CD14-positive monocyte (primary cell): ENCODE results near the gene NEK9. TPM values are rescaled to one million over a fixed set of nuclear protein-coding genes. Genes with fewer than 3 reads are reported as not detected.

Experiments
- DNase-seq, 3 donors: peaks; one replicate each; pipeline ENCODE4 v3.0.0-alpha.2; 2011 to 2022
- H2AFZ ChIP-seq: 2 replicates; pipeline ENCODE4 v1.6.0; 2012; ENCODE audit warnings: mild to moderate bottlenecking, low read depth, low read length, inconsistent platforms; ENCODE audit not compliant: insufficient read depth, poor library complexity, severe bottlenecking
- H3K27ac ChIP-seq, 2 donors: 1 replicate in 1 of 2; 2 replicates in 1 of 2; pipeline ENCODE4 v1.5.1; 2012 to 2013; ENCODE audit warnings: low read length in 2 of 2, control low read depth in 1 of 2, inconsistent platforms in 1 of 2, low read depth in 1 of 2, mild to moderate bottlenecking in 1 of 2
- H3K27me3 ChIP-seq, 2 donors: one replicate each; pipeline versions ENCODE4 v1.6.0 to v1.6.1; 2011 to 2013; ENCODE audit warnings: low read length in 2 of 2; ENCODE audit not compliant: control insufficient read depth in 2 of 2, insufficient read depth in 2 of 2
- H3K36me3 ChIP-seq, 2 donors: replicated peaks in 1 of 2; 1 replicate in 1 of 2; 2 replicates in 1 of 2; pipeline versions ENCODE4 v1.5.1 to v1.6.1; 2012 to 2013; ENCODE audit warnings: low read length in 2 of 2, control low read depth in 1 of 2, inconsistent platforms in 1 of 2, mild to moderate bottlenecking in 1 of 2; ENCODE audit not compliant: insufficient read depth in 2 of 2, control insufficient read depth in 1 of 2
- H3K4me1 ChIP-seq, 2 donors: 1 replicate in 1 of 2; 2 replicates in 1 of 2; pipeline versions ENCODE4 v1.5.1 to v1.6.1; 2012 to 2013; ENCODE audit warnings: low read length in 2 of 2, control low read depth in 1 of 2, inconsistent platforms in 1 of 2, mild to moderate bottlenecking in 1 of 2, moderate library complexity in 1 of 2; ENCODE audit not compliant: insufficient read depth in 2 of 2, control insufficient read depth in 1 of 2
- H3K4me2 ChIP-seq: replicated peaks from 2 replicates; pipeline ENCODE3; 2012; ENCODE audit warnings: low read length, moderate library complexity, mild to moderate bottlenecking; ENCODE audit not compliant: poor library complexity, severe bottlenecking; ENCODE audit errors: extremely low read depth
- H3K4me3 ChIP-seq, 3 experiments: fragments of 200-600 bp in 1 of 3; sonication (generic) in 1 of 3; replicated peaks in 1 of 3; 1 replicate in 2 of 3; 2 replicates in 1 of 3; pipeline ENCODE4 v1.5.1; 2011 to 2013; ENCODE audit warnings: low read length in 3 of 3, mild to moderate bottlenecking in 3 of 3, control low read depth in 2 of 3, low read depth in 2 of 3, inconsistent platforms in 1 of 3, moderate library complexity in 1 of 3
- H3K79me2 ChIP-seq: 2 replicates; pipeline ENCODE4 v1.6.0; 2012; ENCODE audit warnings: mild to moderate bottlenecking, control low read depth, inconsistent platforms, low read length, moderate library complexity; ENCODE audit not compliant: insufficient read depth
- H3K9ac ChIP-seq: 2 replicates; pipeline ENCODE4 v1.6.0; 2017; ENCODE audit warnings: low read length, mild to moderate bottlenecking; ENCODE audit not compliant: insufficient read depth, poor library complexity, severe bottlenecking
- H3K9me3 ChIP-seq, 2 donors: replicated peaks in 1 of 2; 1 replicate in 1 of 2; 2 replicates in 1 of 2; pipeline versions ENCODE4 v1.5.1 to v1.6.1; 2012 to 2013; ENCODE audit warnings: low read length in 2 of 2, control low read depth in 1 of 2; ENCODE audit not compliant: control insufficient read depth in 1 of 2, insufficient read depth in 1 of 2
- H4K20me1 ChIP-seq: 2 replicates; pipeline ENCODE4 v1.6.0; 2012; ENCODE audit warnings: mild to moderate bottlenecking, low read length, control low read depth, moderate library complexity; ENCODE audit not compliant: insufficient read depth
- H3K27ac Mint-ChIP-seq, 7 donors: one replicate each; pipeline ENCODE4 v1.8.0; 2020; ENCODE audit warnings: mild to moderate bottlenecking in 7 of 7, mixed read lengths in 7 of 7, moderate library complexity in 6 of 7, inconsistent platforms in 2 of 7
- H3K27me3 Mint-ChIP-seq, 3 donors: one replicate each; pipeline ENCODE4 v1.8.0; 2021 to 2022; ENCODE audit warnings: low read depth in 3 of 3, mild to moderate bottlenecking in 3 of 3, mixed read lengths in 3 of 3, moderate library complexity in 3 of 3, inconsistent platforms in 1 of 3
- H3K36me3 Mint-ChIP-seq, 2 donors: one replicate each; pipeline ENCODE4 v1.8.0; 2020; ENCODE audit warnings: mixed read lengths in 2 of 2, inconsistent platforms in 1 of 2, mild to moderate bottlenecking in 1 of 2
- H3K4me1 Mint-ChIP-seq: one replicate; pipeline ENCODE4 v1.8.0; 2020; ENCODE audit warnings: mild to moderate bottlenecking, mixed read lengths
- H3K4me3 Mint-ChIP-seq, 2 donors: one replicate each; pipeline ENCODE4 v1.8.0; 2020; ENCODE audit warnings: mild to moderate bottlenecking in 2 of 2, mixed read lengths in 2 of 2, moderate library complexity in 1 of 2
- H3K9me3 Mint-ChIP-seq, 7 donors: one replicate each; pipeline ENCODE4 v1.8.0; 2020 to 2022; ENCODE audit warnings: mixed read lengths in 7 of 7, mild to moderate bottlenecking in 6 of 7, moderate library complexity in 6 of 7, inconsistent platforms in 2 of 7
- WGBS: methylation state at CpG from one replicate; pipeline ENCODE4 v1.1.5; 2013; ENCODE audit warnings: missing lambda C conversion rate; ENCODE audit not compliant: insufficient coverage; 5-methylcytosine and 5-hydroxymethylcytosine counted together
- intact Hi-C, 2 donors: fragments of 100-400 bp; cut with micrococcal nuclease; formaldehyde crosslinking; loops; one replicate each; pipeline versions ENCODE4 v1.15.0 to v1.15.1; 2023
- polyA plus RNA-seq, 3 donors: library from polyadenylated mRNA; depleted of rRNA in 1 of 3; unstranded in 2 of 3; stranded (reverse) in 1 of 3; fragments of 300-500 nt in 2 of 3; fragments of >200 nt in 1 of 3; fragmentation: Illumina TruSeq in 2 of 3; gene quantifications; 1 replicate in 2 of 3; 2 replicates in 1 of 3; pipeline ENCODE4 v1.2.3, GENCODE V29; 2012 to 2021
- TF ChIP-seq, protein P1 (sequence below): fragments of 200-600 bp; IDR thresholded peaks from one replicate; pipeline ENCODE4 v1.8.0; 2022; ENCODE audit warnings: antibody characterized with exemption, mild to moderate bottlenecking

The NEK9 gene
- polyA plus RNA-seq, 3 donors: 8.9 to 27.8 (median 10.1) TPM

- Mint-ChIP-seq H3K9me3 (peaks cover 0 to 2% (median 0%) of the 10 kb centered on the region in 7 donors), H3K4me1 (peaks cover 55% of the 10 kb centered on the region), H3K4me3 (no peak overlapping the region), H3K27me3 (no peaks in the 10 kb centered on the region), H3K27ac (peak overlapping the region; percentile 1 to 85 (median 54)), H3K36me3 (peaks cover 50 to 59% of the 10 kb centered on the region in 2 donors)
- DNase-seq: peak in 2 of 3 donors; percentile 40 to 43
- Histone ChIP-seq H2AFZ (no peak overlapping the region), H3K36me3 (peaks cover 14 to 33% of the 10 kb centered on the region in 2 donors), H3K9ac (no peak overlapping the region), H4K20me1 (no peaks in the 10 kb centered on the region), H3K9me3 (no peaks in the 10 kb centered on the region), H3K27ac (peak overlapping the region in 1 of 2 donors; percentile 12), H3K27me3 (no peaks in the 10 kb centered on the region), H3K4me1 (peaks cover 34 to 54% of the 10 kb centered on the region in 2 donors), H3K79me2 (peaks cover 92% of the 10 kb centered on the region), H3K4me3 (no peak overlapping the region), H3K4me2 (no peak overlapping the region)
- intact Hi-C loops: no loop called here
- TF ChIP-seq, protein P1, sequence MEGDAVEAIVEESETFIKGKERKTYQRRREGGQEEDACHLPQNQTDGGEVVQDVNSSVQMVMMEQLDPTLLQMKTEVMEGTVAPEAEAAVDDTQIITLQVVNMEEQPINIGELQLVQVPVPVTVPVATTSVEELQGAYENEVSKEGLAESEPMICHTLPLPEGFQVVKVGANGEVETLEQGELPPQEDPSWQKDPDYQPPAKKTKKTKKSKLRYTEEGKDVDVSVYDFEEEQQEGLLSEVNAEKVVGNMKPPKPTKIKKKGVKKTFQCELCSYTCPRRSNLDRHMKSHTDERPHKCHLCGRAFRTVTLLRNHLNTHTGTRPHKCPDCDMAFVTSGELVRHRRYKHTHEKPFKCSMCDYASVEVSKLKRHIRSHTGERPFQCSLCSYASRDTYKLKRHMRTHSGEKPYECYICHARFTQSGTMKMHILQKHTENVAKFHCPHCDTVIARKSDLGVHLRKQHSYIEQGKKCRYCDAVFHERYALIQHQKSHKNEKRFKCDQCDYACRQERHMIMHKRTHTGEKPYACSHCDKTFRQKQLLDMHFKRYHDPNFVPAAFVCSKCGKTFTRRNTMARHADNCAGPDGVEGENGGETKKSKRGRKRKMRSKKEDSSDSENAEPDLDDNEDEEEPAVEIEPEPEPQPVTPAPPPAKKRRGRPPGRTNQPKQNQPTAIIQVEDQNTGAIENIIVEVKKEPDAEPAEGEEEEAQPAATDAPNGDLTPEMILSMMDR: no peak
- WGBS: 22% methylated on average over 1 of the region's 2 CpGs
Observed at GRCh38 chr14:75150150-75150549, 23.3 kb upstream of the NEK9 start.

DNA sequence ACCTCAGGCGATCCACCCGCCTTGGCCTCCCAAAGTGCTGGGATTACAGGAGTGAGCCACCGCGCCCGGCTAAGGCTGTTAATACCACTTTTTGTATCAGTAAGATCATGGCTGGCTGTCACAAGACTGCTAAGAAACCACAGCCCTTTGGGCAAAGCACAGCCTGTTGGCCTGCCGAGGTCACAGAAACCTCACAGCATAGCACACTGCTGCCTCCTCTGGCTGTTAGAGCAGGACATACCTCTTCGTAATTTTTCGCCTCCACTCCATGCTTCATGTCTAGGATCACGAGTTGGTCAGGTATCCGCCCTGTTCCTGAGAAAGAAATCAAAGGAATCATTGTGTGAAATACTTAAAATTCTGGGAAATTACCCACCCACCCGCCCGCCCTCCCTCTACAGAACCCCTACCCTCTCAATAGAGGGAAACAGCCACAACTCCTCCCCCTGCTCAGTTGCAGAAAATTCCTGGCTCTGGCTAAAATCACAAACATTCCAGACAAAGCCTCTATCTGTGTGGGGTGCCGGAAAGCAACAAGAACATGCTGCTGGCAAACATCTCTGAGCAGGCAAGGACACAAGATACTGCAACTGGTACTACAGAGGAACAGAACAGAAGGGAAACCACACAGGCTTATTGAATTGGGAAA lies 20.7 kb upstream of the NEK9 start:
- Mint-ChIP-seq H3K4me1 (peaks cover 73% of the 10 kb centered on the region), H3K27me3 (peaks cover 0 to 2% (median 0%) of the 10 kb centered on the region in 3 donors), H3K36me3 (peaks cover 63 to 73% of the 10 kb centered on the region in 2 donors), H3K27ac (peak overlapping the region; percentile 84 to 92 (median 87)), H3K4me3 (no peak overlapping the region), H3K9me3 (peaks cover 0 to 2% (median 0%) of the 10 kb centered on the region in 7 donors)
- intact Hi-C loops: loop anchor here in 1 of 2 donors (5.0 kb wide), 1 partner anchor 40 kb away; no protein-coding TSS in a partner anchor
- Histone ChIP-seq H3K27ac (peak overlapping the region; percentile 10 to 65), H2AFZ (no peak overlapping the region), H3K9me3 (no peaks in the 10 kb centered on the region), H3K4me3 (no peak overlapping the region), H3K79me2 (peaks cover 90% of the 10 kb centered on the region), H4K20me1 (no peaks in the 10 kb centered on the region), H3K4me2 (no peak overlapping the region), H3K4me1 (peaks cover 50 to 71% of the 10 kb centered on the region in 2 donors), H3K36me3 (peaks cover 14 to 33% of the 10 kb centered on the region in 2 donors), H3K27me3 (no peaks in the 10 kb centered on the region), H3K9ac (no peak overlapping the region)
- DNase-seq: peak; percentile 68 to 74 (median 74)
- WGBS: 32% methylated on average over 6 of the region's 13 CpGs
- TF ChIP-seq, protein P1: peak; percentile 43
